ENCODE data around the gene RALGAPA2. TPM values are rescaled to one million over a fixed set of nuclear protein-coding genes. Genes with fewer than 3 reads are reported as not detected.

RALGAPA2 gene
- total RNA-seq, 1 experiment from 2014 or later, result 9.8 TPM

DNA sequence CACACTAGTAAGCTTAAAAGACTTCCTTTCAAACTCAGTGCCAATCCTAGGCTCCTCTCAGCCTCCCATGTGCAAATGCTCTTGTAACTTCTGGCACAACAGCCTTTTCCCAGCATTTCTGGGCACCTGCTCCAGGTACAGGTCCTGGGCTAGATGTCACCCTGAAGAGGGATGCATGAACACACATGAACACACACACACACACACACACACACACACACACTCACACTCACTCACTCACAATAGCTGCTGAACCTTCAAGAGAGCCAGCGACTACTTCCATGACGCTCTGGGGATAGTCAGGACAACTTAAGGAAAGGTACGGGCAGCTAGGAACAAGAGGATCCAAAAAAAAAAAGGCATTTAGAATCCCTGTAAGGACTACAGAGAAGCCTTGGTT, 221.8 kb downstream of the RALGAPA2 start:
- H3K36me3 ChIP-seq (ENCODE audit: low read depth, low read length), result no peaks in the 10 kb centered on the region
- intact Hi-C loops (cut with micrococcal nuclease), result no loop called here
- no peak overlapping the region for H3K4me3 ChIP-seq (ENCODE audit: low read length)
- TF ChIP-seq EZH2phosphoT487 (IDR thresholded peaks at IDR 0.05; ENCODE audit: borderline replicate concordance, low read length) (no peak), EZH2 (IDR thresholded peaks at IDR 0.05; ENCODE audit: low read length, unreplicated experiment) (no peak)
- TF ChIP-seq, protein P1, sequence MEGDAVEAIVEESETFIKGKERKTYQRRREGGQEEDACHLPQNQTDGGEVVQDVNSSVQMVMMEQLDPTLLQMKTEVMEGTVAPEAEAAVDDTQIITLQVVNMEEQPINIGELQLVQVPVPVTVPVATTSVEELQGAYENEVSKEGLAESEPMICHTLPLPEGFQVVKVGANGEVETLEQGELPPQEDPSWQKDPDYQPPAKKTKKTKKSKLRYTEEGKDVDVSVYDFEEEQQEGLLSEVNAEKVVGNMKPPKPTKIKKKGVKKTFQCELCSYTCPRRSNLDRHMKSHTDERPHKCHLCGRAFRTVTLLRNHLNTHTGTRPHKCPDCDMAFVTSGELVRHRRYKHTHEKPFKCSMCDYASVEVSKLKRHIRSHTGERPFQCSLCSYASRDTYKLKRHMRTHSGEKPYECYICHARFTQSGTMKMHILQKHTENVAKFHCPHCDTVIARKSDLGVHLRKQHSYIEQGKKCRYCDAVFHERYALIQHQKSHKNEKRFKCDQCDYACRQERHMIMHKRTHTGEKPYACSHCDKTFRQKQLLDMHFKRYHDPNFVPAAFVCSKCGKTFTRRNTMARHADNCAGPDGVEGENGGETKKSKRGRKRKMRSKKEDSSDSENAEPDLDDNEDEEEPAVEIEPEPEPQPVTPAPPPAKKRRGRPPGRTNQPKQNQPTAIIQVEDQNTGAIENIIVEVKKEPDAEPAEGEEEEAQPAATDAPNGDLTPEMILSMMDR (conservative IDR thresholded peaks at IDR 0.05; ENCODE audit: low read depth, low read length), result no peak
- H3K4me1 ChIP-seq (ENCODE audit: insufficient read depth, low read length), result peaks cover 26% of the 10 kb centered on the region
- no peaks in the 10 kb centered on the region for H4K20me1 ChIP-seq (ENCODE audit: low read length)
- no peaks in the 10 kb centered on the region for H3K79me2 ChIP-seq (ENCODE audit: low read length)
- H3F3A ChIP-seq (ENCODE audit: low read length, unreplicated experiment), result no peaks in the 10 kb centered on the region
- POLR2A ChIA-PET (ENCODE audit: unreplicated experiment), result no interaction called here
- BruUV-seq (replicated peaks), result no TSS peak
- no peaks in the 10 kb centered on the region for H3K27me3 ChIP-seq (ENCODE audit: low read length)
- no peak overlapping the region for H3K4me2 ChIP-seq (ENCODE audit: low read length)
- no peak overlapping the region for H3K27ac ChIP-seq (ENCODE audit: low read length)
- H2AFZ ChIP-seq (ENCODE audit: low read length), result no peak overlapping the region
- CTCF ChIA-PET, result no interaction called here
- H3K9me2 ChIP-seq (replicated peaks; ENCODE audit: low read length), result no peaks in the 10 kb centered on the region
- ATAC-seq (no peak), DNase-seq (no peak)
- H3K9ac ChIP-seq (ENCODE audit: low read length), result no peak overlapping the region
- H3K9me3 ChIP-seq (ENCODE audit: low read length), result no peaks in the 10 kb centered on the region

DNA sequence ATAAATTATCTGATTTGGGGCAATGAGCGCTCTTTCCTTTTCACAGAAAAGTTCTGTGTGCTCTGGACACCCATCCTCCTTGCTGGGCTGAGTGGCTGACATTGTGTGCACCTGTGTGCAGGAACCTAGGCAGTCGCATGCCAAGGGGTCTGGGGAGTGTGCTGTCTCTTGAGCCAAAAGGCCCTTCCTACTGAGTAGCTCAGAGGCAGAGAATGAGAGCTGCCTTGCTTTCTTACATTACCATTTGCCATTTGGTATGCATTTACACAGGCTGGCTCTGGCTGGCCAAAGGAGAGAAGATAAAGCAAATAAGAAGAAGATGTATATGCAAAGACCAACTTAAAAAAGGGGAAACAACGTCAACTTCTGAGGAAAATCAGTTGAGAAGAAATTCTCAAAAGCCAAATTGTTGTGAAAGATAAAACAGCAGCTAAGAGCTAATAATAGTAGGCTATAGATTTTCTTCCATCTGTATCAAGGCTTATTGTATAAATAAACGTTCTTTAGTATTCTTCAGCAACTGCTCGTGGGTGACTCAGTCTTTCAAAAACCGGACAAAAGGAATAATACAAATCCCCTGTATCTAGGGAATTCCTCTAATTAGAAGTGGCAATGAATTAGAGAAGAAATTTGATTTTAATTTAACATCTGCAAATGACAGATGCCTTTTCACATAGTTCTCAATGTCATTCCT, 222.6 kb downstream of the RALGAPA2 start:
- Histone ChIP-seq H3K36me3 (ENCODE audit: low read depth, low read length) (no peaks in the 10 kb centered on the region), H3K79me2 (ENCODE audit: low read length) (no peaks in the 10 kb centered on the region), H3K27ac (ENCODE audit: low read length) (no peak overlapping the region), H3K9me2 (replicated peaks; ENCODE audit: low read length) (no peaks in the 10 kb centered on the region), H2AFZ (ENCODE audit: low read length) (no peak overlapping the region), H3K27me3 (ENCODE audit: low read length) (no peaks in the 10 kb centered on the region), H3F3A (ENCODE audit: low read length, unreplicated experiment) (no peaks in the 10 kb centered on the region), H4K20me1 (ENCODE audit: low read length) (no peaks in the 10 kb centered on the region), H3K9me3 (ENCODE audit: low read length) (no peaks in the 10 kb centered on the region), H3K9ac (ENCODE audit: low read length) (no peak overlapping the region), H3K4me1 (ENCODE audit: insufficient read depth, low read length) (peaks cover 26% of the 10 kb centered on the region), H3K4me2 (ENCODE audit: low read length) (no peak overlapping the region), H3K4me3 (ENCODE audit: low read length) (no peak overlapping the region)
- no peak for DNase-seq
- no TSS peak for BruUV-seq (replicated peaks)
- ChIA-PET POLR2A (ENCODE audit: unreplicated experiment) (no interaction called here), CTCF (no interaction called here)
- ATAC-seq, result no peak
- intact Hi-C loops (cut with micrococcal nuclease), result no loop called here
- TF ChIP-seq, protein P1 (conservative IDR thresholded peaks at IDR 0.05; ENCODE audit: low read depth, low read length), result no peak
- no peak for TF ChIP-seq EZH2phosphoT487 (IDR thresholded peaks at IDR 0.05; ENCODE audit: borderline replicate concordance, low read length)
- no peak for TF ChIP-seq EZH2 (IDR thresholded peaks at IDR 0.05; ENCODE audit: low read length, unreplicated experiment)

DNA sequence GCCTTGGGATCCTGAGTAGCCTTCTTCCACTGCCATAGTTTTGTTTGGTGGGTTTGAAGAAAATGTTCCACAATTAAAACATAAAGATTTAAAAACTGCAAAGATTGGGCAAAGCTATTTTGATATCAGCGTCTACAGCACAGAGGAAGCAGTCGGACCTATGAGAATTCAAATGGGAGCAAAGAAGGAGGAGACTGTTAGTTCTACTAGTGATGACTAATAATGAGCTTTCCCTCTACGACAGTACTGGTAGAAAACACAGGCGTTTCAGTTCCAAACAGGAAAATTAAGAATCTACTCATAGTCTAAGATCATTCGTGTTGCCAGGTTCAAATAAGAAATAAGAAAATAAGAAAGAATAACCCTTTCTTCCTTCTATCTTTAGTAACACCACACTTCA, 223.4 kb downstream of the RALGAPA2 start:
- ChIA-PET POLR2A (ENCODE audit: unreplicated experiment) (no interaction called here), CTCF (no interaction called here)
- Histone ChIP-seq H3K4me1 (ENCODE audit: insufficient read depth, low read length) (peaks cover 26% of the 10 kb centered on the region), H3K4me3 (ENCODE audit: low read length) (no peak overlapping the region), H4K20me1 (ENCODE audit: low read length) (no peaks in the 10 kb centered on the region), H3K4me2 (ENCODE audit: low read length) (0 out of 2 replicates have a peak overlapping the region, but pooled peaks have one; percentile 7), H3K36me3 (ENCODE audit: low read depth, low read length) (no peaks in the 10 kb centered on the region), H3K27ac (ENCODE audit: low read length) (no peak overlapping the region), H2AFZ (ENCODE audit: low read length) (no peak overlapping the region), H3K27me3 (ENCODE audit: low read length) (no peaks in the 10 kb centered on the region), H3K9ac (ENCODE audit: low read length) (no peak overlapping the region), H3F3A (ENCODE audit: low read length, unreplicated experiment) (no peaks in the 10 kb centered on the region), H3K9me3 (ENCODE audit: low read length) (no peaks in the 10 kb centered on the region), H3K9me2 (replicated peaks; ENCODE audit: low read length) (no peaks in the 10 kb centered on the region), H3K79me2 (ENCODE audit: low read length) (no peaks in the 10 kb centered on the region)
- intact Hi-C loops (cut with micrococcal nuclease), result no loop called here
- no TSS peak for BruUV-seq (replicated peaks)
- ATAC-seq (peak; percentile 79), DNase-seq (peak; percentile 48)
- no peak for TF ChIP-seq EZH2 (IDR thresholded peaks at IDR 0.05; ENCODE audit: low read length, unreplicated experiment)
- TF ChIP-seq EZH2phosphoT487 (IDR thresholded peaks at IDR 0.05; ENCODE audit: borderline replicate concordance, low read length), result no peak
- TF ChIP-seq, protein P1 (conservative IDR thresholded peaks at IDR 0.05; ENCODE audit: low read depth, low read length), result no peak
